ENCODE data around the gene CATSPERD.
"Not testable (repeated sequence)": the region's sequence is repeated elsewhere in the genome, so short reads cannot be mapped to it uniquely, and the experiment has no call there.

The CATSPERD gene

DNA sequence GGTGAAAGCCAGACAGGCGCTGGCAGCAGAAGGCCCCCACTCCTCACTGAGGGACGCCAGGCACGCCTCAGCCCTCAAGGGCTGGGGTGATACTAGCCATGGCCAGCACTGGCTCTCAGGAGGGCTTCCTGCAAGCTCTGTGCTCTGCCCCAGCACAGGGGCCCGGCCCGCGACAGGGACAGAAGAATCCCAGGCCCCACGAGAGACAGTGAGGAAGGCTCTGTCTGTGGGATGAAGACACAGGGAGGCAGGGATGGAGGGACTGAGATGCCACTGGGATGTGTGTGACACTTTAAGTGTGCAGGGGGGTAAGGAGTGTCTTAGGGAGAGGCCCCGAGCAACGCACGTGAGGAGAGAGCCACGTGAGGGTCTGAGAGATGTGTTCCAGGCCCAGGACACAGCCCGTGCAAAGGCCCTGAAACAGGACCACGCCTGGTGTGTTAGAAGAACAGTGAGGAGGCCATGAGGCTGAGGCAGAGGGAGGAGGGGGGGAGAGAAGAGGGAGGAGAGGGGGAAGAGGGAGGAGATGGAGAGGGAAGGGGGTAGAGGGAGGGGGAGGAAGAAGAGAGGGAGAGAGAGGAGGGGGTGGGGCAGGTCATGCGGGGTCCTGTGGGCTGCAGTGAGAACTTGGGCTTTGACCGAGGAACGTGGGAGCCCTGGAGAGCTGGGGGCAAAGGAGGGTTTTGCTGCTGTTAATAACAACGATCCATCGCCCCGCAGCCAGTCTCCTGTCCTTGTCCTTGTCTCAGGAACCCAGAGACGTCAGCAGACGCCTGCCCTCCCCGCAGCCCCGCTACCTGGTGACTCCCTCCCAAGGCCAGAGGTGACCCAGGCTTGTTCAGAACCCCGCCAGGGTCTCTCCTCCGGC, 23.2 kb upstream of the CATSPERD start:
- no peak for DNase-seq (ENCODE audit: low spot score)

DNA sequence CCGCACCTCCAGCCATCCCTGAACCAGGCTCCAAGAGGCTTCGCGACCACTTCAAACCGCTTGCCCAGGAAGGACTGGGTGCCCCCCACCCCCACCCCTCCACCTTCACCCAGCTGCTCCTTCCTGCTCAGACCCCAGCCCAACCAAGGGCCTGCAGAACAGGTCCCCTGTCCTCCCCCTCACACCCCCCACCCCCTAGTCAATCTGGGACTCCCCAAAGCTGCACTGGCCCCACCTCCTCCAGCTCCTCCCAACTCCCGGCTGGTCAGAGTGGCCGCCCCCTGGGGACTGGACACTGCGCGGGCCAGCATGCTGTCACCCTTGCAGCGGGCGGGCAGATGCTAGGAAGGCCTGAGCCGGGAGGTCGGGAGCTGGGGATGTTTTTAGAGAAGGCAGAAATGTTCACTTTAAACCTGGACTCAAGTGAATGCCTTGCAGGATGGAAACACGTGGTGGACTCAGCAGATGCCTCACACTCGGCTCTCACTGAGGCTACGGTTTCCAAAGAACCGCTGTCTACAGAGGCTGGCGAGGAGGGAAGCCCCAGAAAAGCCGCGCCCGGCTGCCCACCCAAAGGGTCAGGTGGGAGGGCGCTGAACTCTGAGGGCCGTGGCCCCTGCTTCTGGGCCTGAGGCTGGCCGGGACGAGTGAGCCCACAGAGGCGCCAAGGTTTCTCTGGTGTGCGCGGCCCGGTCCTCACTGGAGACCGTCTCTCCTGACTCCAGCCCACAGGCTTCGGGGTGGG, 22.4 kb upstream of the CATSPERD start:
- no peak for DNase-seq (ENCODE audit: low spot score)

DNA sequence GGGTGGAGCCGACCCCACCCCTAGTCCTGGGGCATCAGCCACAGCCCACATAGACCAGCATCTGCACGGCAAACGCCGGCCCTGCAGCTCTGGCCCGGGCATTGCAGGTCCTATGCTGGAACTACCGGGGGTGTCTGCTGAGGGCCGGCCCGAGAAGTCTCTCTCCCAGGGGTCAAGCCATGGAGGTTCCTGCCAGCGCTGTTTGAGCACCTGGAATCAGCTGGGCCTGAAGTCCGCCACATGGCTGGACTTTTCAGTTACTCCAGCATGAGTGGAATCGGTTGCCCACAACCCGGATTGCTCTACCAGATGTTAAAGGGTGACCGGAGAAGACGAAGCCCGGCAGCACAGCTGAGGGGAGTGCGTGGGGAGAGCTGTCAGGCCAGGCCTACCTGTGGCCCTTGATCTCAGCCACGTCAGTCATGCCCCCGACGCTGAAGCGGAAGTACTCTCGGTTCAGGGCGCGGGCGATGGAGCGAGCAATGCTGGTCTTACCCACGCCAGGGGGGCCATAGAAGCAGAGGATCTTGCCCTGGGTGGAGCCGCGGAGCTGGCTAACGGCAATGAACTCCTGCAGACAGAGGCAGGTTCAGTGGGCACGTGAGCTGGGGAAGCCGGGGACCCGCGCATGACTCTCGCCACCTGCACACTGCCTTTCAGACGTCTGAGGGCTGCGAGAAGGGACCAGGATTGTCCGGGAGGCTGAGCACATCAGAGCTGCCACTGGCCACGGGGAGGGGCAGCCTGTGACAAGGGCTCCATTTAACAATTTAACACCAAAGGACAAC, 21.6 kb upstream of the CATSPERD start:
- DNase-seq (ENCODE audit: low spot score) = no peak

DNA sequence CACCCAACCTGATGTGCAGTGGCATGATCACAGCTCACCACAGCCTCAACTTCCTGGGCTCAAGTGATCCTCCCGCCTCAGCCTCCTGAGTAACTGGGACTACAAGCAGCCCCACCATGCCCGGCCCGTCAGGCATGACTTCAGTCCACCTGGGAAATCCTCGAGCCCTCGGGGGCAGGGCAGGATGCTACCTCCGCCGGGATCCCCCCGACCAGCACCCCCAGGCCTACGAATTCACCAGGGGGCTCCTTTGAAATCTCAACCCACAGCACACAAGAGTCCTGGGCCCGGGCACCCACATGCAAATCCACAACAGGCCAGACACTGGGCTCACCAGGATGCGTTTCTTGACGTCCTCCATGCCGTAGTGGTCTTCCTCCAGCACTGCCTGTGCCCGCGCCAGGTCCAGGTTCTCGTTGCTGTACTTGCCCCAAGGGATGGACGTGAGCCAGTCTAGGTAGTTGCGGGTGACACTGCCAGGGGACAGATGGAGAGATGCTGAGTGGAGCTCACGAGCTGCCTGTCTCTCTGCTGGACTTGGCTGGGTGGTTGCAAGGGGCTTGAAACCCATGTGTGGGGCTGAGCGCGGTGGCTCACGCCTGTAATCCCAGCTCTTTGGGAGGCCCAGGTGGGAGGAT, 19.9 kb upstream of the CATSPERD start:
- no peak for DNase-seq (ENCODE audit: low spot score)

DNA sequence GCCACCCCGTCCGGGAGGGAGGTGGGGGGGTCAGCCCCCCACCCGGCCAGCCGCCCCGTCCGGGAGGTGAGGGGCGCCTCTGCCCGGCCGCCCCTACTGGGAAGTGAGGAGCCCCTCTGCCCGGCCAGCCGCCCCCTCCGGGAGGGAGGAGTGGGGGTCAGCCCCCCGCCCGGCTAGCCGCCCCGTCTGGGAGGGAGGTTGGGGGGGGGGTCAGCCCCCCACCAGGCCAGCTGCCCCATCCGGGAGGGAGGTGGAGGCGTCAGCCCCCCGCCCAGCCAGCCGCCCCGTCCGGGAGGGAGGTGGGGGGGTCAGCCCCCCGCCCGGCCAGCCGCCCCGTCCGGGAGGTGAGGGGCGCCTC, 18.4 kb upstream of the CATSPERD start:
- DNase-seq (ENCODE audit: low spot score) = not testable (repeated sequence)

DNA sequence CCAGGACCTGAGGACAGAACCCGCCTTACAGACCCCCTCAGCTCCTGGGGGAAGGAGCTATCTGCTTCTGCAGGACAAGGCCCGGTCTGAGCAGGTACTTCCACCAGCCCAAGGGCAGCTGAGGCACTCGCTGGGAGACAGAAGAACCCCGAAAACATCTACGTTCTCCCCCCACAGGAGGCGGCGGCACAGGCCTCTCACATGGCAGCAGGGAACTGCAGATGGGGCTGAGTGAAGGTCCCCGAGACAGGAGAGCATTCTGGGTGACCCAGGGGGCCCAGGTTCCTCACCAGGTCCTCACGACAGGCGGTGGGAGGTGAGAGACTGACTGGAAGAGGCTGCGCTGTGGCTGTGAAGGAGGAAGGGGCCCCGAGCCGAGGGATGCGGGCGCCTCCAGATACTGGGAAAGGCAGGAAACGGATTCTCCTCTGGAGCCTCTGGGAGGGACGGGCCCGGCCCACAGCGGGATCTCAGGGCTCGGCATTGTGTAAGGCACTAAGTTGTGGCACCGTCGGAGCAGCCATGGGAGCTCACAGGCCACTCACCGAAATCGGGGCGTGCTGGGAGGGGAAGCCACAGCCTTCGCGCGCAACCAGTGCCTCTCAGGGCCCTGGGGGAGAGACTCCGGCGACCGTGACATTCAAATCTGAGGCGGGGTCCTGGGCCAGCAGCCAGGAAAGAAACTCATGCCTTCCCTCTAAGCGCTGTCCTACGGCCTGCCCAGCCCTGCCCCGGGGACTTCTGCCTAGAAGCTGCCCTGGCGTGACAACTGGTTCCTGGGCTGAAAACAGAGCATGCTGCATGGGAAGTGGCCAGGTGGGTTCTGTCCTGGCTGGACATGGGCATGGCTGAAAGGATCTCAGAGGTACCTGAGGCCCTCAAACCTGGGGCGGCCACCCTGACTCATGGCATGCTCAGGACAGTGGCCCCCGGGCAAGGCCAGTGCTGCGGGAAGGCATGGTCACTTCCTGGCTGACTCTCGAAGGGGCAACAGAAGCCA, 16.3 kb upstream of the CATSPERD start:
- no peak for DNase-seq (ENCODE audit: low spot score)

DNA sequence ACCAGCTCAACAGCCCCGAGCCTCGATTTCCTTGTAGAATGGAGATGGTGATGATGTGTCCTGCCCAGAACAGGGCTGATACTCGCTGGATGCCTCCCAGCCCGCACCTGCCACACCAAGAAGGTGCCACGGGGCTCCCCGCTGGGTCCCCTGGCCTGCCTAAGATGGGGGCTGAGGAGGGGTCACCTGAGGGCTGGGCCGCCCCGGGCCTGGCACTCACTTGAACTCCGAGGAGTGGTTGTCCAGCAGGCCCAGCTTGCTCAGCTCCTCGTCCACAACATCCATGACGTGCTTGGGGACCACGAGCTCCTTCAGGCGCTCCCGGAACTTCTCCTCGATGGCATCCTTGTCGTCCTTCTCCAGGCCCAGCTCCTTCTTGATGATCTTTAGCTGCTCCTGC, 14.9 kb upstream of the CATSPERD start:
- no peak for DNase-seq (ENCODE audit: low spot score)

DNA sequence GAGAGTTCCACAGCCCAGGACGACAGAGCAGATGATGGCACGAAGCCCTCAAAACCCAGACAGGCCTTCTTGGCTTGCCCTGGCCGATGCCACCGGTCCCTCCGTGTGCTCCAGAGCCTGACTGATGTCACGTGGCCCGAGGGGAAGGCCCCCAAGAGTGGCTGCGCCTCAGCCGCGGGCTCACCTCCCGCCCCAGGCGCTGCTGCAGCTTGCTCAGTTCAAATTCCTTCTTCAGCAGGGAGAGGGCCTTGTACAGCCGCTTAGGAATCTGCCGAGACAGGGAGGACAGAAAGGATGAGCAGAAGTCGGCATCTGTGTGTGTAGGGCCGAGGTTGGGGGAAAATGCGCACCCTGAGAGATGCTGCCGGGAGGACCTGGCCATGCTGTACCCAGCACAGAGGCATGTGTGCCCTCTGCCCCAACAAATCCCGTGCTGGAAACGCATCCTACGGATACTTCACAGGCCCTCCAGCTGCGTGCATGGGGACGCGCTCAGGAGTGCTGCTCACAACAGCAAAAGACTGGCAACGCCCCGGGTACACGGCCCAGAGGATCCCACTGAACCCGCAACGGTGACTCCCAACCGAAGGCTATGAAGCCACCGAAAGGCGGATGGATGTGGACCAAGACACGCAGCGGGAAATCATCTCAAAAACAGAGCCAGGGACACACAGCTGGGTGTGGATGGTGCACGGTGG, 13.4 kb upstream of the CATSPERD start:
- no peak for DNase-seq (ENCODE audit: low spot score)

DNA sequence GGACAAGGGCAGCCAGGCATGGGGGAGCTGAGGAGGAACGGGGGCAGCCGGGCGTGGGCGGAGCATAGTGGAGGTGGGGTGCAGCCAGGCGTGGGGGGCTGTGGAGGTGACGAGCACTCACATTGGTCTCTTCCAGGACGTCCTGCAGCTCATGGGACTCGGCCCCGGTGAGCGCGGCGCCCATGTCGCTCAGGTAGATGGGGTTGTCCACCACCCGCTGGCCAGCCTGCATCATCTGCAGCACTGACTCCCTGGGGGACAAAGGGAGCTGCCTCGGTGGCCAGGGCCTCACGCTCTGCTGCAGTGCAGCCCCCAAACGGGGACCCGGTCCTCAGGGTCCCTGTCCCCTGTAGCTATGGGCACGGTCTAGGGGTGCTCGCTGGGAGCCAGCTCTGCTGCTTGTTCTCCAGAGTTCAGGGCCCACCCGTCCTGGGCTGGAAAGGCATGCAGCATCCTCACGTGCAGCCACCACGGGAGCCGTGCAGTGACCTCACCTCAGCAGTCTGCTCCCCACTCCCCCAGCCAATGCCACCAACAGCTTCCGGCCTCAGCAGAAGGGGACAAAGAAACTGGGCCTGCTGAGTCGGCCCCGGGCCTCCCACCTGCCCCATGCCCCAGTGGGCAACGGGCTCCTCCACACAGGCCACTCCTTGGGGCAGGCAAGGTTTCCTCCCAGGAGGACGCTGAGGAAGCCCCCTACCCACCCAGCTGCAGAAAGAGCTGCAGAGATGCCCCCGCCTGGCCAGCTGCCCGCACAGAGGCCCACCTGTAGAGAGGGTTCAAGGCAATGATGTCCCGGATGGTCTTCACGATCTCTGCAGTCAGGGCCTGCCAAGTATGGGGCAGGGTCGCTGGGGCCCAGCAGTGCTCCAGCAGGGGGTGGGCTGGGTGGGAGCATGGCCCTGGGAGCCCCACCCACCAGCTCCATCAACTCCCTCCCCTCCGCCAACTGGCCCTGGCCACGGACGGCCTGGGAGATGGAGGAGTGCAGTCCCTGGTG, 12.6 kb upstream of the CATSPERD start:
- DNase-seq (ENCODE audit: low spot score) = no peak

DNA sequence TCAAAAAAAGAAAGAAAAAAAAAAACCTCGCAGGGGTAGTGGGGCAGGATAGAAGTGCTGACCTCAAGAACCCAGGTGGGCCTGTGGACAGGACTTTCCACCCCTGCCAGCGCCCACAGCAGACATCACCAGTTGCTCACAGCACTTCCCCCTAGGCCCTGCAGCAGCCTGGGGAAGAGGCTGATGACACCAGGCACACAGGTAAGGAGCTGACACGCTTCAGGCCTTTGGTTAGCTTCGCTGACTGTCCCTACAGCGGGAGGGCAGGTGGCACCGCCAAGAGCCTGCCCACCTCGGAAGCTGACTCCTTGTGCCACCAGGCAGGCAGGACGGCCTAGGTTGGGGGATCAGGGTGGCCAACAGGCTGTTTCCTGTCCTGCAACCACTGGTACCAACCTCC, 9.4 kb upstream of the CATSPERD start:
- DNase-seq (ENCODE audit: low spot score) = no peak

DNA sequence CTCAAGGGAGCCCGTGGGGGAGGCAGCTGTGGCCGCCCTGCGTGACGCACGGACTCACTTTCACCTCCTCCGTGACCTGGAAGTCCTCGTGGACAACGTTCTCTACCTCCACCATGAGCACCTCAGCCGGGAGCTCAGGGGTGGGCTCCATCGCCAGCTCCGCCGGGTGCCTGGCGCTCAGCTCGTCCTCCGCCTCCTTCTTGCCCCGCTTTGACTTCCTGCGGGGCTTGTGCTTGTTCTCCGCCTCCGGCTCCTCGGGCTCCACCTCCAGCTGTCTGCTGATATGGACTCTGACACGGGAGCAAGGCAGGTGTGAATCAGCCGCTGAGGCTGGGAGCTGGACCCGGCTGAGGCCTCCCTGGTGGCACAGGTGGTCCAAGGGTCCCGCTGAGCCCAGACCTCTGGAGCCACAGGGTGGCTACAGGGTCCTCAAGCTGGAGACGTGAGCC, 8.7 kb upstream of the CATSPERD start:
- no peak for DNase-seq (ENCODE audit: low spot score)

DNA sequence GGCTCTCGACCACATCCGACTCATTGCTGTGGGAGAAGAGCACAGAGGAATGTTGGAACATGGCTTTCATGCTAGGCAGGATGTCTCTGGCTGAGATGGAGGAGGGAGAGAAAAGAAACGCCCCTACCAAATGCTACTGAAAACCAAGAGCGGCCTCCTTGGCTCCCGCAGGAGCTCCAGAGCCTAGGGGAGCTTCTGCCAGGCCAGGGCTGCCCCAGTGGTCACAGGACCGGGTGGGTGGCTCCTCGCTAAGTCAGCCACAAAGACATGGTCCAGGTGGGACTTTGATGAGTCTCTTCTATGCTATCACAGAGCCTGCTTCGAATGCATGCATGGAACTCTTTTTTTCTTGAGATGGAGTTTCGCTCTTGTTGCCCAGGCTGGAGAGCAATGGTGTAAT, 7.2 kb upstream of the CATSPERD start:
- no peak for DNase-seq (ENCODE audit: low spot score)

DNA sequence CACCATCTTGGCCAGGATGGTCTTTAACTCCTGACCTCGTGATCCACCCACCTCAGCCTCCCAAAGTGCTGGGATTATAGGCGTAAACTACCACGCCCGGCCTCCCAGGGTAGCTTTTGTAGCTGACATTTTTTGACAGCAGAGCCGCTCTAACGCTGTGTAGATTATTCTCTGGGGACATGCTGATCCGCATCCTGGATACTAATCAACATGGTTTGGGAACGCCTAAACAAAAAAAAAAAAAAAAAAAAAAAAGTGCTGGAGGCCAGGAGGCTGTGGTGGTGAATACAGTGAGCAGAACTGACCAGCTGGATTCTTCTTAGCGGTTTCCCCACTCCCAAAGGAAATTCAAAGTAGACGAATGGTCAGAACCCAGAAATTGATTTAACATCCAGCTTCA, 5.6 kb upstream of the CATSPERD start:
- DNase-seq (ENCODE audit: low spot score) = no peak

DNA sequence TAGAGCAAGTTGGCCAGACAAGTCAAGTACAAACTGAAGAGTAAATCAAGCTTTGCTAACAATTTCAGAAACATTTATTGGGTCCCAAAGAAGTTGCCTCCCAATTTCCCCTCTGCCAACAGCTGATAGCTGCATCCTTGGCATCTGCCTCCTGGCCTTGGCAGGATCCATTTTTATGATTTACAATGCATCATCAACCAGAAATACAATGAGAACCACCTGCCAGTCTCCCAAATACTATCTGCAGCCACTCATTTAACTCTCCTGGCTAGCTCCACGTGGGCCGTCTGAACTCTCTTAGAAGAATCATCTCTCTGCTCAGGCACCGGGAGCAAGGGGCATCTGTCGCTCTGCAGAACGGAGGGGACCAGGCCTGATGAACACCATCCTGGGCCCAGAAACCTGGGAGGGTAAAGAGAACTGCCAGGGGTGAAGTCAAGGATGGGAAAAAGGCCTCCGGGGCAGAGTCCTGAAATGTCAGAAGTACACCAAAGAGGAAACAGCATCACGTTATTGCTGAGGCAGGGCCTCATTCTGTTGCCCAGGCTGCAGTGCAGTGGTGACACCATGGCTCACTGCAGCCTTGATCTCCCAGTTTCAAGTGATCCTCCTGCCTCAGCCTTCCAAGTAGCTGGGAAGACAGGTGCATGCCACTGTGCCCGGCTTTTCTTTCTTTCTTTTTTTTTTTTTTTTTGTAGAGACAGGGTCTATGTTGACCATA, 3.1 kb upstream of the CATSPERD start:
- DNase-seq (ENCODE audit: low spot score) = no peak

DNA sequence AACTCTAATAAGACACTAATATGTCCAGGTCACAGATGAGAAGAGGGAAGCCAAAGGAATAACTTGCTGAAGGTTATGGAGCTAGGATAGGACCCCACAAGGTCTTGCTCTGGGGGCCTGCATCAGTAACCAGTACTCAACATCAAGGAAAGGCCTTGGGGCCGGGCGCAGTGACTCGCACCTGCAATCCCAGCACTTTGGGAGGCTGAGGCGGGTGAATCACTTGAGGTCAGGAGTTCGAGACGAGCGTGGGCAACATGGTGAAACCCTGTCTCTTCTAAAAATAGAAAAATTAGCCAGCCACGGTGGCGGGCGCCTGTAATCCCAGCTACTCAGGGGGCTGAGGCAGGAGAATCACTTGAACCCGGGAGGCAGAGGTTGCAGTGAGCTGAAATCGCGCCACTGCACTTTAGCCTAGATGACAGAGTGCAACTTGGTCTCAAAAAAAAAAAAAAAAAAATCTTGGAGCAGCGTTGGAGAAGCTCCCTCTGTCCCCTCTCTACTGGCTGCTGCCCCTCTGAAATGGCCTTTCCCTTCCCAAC, 2.3 kb upstream of the CATSPERD start:
- no peak for DNase-seq (ENCODE audit: low spot score)

DNA sequence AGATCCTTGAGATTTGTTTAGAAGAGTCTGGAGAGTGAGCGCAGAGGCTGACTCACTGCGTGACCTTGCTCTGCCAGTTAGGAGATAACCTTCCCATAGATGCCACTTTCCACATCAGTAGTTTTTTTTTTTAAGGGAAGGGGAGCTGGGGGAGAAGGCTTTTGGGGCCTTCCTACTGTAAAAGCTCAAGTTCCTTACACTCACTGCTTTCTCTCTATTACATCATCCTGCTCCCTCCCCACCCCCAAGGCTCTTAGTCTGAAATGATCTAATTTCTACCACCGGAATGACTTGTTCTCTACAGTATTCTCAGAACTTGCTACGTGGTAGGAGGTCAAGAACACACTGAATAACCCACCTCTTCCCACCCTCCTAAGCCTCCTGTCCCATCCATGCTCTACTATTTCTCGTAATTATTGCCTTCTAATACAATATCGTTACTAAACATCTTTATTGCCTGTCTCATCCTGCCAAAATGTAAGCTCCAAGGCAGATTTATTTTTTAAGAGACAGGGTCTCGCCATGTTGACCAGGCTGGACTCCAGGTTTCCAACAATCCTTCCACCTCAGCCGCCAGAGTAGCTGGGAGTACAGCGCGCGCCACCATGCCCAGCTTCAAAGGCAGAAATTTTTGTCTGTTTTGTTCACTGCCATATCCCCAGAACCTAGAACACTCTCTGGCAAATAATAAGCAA, 1.7 kb upstream of the CATSPERD start:
- peak; percentile 74 for DNase-seq (ENCODE audit: low spot score)

DNA sequence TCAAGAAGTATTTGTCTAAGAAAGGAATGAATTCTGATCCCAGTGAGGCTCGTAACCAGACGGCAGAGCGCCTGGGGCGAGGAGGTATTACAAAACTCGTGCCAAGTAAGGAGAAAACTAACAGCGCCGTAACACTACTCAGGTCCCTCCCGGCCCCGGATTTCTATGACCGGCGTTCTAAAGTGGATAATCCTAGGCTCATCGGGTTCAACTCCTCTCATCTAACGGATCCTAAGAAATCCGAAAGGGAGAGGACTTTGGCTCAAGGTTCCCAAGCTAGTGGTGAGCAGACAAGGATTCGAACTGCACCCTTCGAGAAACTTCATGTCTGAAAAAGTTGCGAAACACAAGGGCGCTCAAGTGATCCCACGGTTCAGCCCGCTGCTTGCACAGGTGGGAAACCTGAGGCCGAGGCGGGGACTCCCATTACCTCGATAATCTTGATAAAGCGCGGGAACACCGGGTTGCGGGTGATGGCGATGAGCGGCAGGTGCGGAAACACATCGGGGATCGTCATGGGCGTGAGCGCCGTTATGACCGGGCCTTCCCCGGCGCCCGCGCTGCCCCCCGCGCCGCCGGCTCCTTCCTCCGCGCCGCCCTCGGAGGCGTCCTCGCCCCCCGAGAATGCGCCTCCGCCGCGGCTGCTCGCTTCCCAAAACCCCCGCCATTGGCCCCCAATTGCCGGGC, 1.0 kb upstream of the CATSPERD start:
- peak; percentile 31 for DNase-seq (ENCODE audit: low spot score)
